Measurements from ENCODE around the gene DLAT.

- TF ChIP-seq CTCF (IDR thresholded peaks at IDR 0.05) (no peak), POLR2AphosphoS5 (IDR thresholded peaks at IDR 0.05; ENCODE audit: low read depth, low read length) (no peak), REST (IDR thresholded peaks at IDR 0.05; ENCODE audit: insufficient read depth in 1 of 2, low read depth in 2 of 2, low read length in 1 of 2) (no peak), SIN3A (IDR thresholded peaks at IDR 0.05; ENCODE audit: borderline replicate concordance, insufficient read depth, low read depth, low read length) (no peak), TCF7L2 (IDR thresholded peaks at IDR 0.05; ENCODE audit: low read depth, low read length) (no peak)
Measured at GRCh38 chr11:112062923-112063322, 37.7 kb downstream of the DLAT start.
